Parathyroid adenoma (tissue), 2 donors: ENCODE results near the gene PCDHGA8.
"Not testable (repeated sequence)": the region's sequence is repeated elsewhere in the genome, so short reads cannot be mapped to it uniquely, and the experiment has no call there.

Source experiments
- H2AFZ ChIP-seq: fragments of 300-600 bp; sonication (generic); one replicate; pipeline ENCODE4 v1.7.0; 2017; ENCODE audit warnings: antibody characterized with exemption, mild to moderate bottlenecking
- H3K27ac ChIP-seq: fragments of 300-600 bp; sonication (generic); one replicate; pipeline ENCODE4 v1.7.0; 2017
- H3K27me3 ChIP-seq: fragments of 300-600 bp; sonication (generic); one replicate; pipeline ENCODE4 v1.7.0; 2017; ENCODE audit warnings: low read length; ENCODE audit not compliant: control insufficient read depth, insufficient read depth
- H3K36me3 ChIP-seq: fragments of 300-600 bp; sonication (generic); one replicate; pipeline ENCODE4 v1.7.0; 2017; ENCODE audit warnings: low read length; ENCODE audit not compliant: control insufficient read depth, insufficient read depth
- H3K4me1 ChIP-seq: fragments of 300-600 bp; sonication (generic); one replicate; pipeline ENCODE4 v1.7.0; 2017; ENCODE audit warnings: control low read depth
- H3K4me2 ChIP-seq: fragments of 300-600 bp; sonication (generic); one replicate; pipeline ENCODE4 v1.7.0; 2017; ENCODE audit warnings: low read length
- H3K4me3 ChIP-seq: fragments of 300-600 bp; sonication (generic); one replicate; pipeline ENCODE4 v1.7.0; 2017; ENCODE audit warnings: low read depth, low read length
- H3K79me2 ChIP-seq: fragments of 300-600 bp; sonication (generic); one replicate; pipeline ENCODE4 v1.7.0; 2017; ENCODE audit warnings: control low read depth
- H3K9ac ChIP-seq: fragments of 300-600 bp; sonication (generic); one replicate; pipeline ENCODE4 v1.7.0; 2017; ENCODE audit warnings: mild to moderate bottlenecking
- H3K9me3 ChIP-seq: fragments of 300-600 bp; sonication (generic); one replicate; pipeline ENCODE4 v1.7.0; 2017; ENCODE audit warnings: low read length; ENCODE audit not compliant: control insufficient read depth
- TF ChIP-seq, protein P1 (sequence below): fragments of 300-600 bp; sonication (generic); IDR thresholded peaks from one replicate; pipeline ENCODE4 v1.7.0; 2017; ENCODE audit warnings: antibody characterized with exemption, mild to moderate bottlenecking
- donor health status: primary hyperparathyroidism.

PCDHGA8 gene

GRCh38 chr5:141398608-141399007 is 6.2 kb downstream of the PCDHGA8 start:
- Histone ChIP-seq H3K4me2 (no peak overlapping the region), H3K9me3 (peaks cover 5% of the 10 kb centered on the region), H3K27me3 (no peaks in the 10 kb centered on the region), H3K27ac (no peak overlapping the region), H3K4me1 (no peaks in the 10 kb centered on the region), H3K79me2 (no peaks in the 10 kb centered on the region), H3K4me3 (no peak overlapping the region), H2AFZ (no peak overlapping the region), H3K9ac (no peak overlapping the region), H3K36me3 (no peaks in the 10 kb centered on the region)
- TF ChIP-seq, protein P1, sequence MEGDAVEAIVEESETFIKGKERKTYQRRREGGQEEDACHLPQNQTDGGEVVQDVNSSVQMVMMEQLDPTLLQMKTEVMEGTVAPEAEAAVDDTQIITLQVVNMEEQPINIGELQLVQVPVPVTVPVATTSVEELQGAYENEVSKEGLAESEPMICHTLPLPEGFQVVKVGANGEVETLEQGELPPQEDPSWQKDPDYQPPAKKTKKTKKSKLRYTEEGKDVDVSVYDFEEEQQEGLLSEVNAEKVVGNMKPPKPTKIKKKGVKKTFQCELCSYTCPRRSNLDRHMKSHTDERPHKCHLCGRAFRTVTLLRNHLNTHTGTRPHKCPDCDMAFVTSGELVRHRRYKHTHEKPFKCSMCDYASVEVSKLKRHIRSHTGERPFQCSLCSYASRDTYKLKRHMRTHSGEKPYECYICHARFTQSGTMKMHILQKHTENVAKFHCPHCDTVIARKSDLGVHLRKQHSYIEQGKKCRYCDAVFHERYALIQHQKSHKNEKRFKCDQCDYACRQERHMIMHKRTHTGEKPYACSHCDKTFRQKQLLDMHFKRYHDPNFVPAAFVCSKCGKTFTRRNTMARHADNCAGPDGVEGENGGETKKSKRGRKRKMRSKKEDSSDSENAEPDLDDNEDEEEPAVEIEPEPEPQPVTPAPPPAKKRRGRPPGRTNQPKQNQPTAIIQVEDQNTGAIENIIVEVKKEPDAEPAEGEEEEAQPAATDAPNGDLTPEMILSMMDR = no peak

- Histone ChIP-seq H3K4me1 (no peaks in the 10 kb centered on the region), H3K4me2 (no peak overlapping the region), H3K4me3 (no peak overlapping the region), H3K9me3 (peaks cover 9% of the 10 kb centered on the region), H3K9ac (no peak overlapping the region), H3K79me2 (no peaks in the 10 kb centered on the region), H3K27me3 (no peaks in the 10 kb centered on the region), H3K36me3 (no peaks in the 10 kb centered on the region), H2AFZ (no peak overlapping the region), H3K27ac (no peak overlapping the region)
- TF ChIP-seq, protein P1 = no peak
Measured at GRCh38 chr5:141399555-141400258, 7.3 kb downstream of the PCDHGA8 start.

DNA sequence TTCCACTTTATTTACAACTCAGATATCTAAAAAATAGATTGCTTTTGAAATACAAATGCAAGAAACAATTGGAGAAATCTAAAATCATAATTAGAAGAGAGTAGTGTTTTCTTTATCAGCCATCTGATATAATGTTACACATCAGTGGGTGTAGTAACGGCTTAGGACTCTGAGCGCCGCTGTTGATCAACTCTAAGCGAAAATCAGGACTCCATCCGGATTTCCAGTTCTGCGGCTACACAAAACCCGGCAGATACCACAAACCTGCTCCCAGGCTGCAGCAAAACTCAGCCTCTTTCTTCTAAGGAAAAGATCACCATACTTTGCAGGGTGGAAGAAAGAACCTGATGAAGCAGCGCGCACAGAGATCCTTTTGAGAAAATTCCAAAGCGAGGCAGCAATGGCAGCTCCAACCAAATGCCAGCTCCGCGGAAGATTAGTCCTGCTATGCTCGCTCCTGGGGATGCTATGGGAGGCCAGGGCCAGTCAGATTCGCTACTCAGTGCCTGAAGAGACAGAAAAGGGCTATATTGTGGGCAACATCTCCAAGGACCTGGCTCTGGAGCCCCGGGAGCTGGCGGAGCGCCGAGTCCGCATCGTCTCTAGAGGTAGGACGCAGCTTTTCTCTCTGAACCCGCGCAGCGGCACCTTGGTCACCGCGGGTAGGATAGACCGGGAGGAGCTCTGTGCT is 10.3 kb downstream of the PCDHGA8 start, which contains the start of gene PCDHGA9:
Gene PCDHGA9, plus strand, starts transcription at position 226 of the 691 bp plus-strand sequence. Its CDS starts 175 bp downstream, at position 401.
- no peak within 1 kb of the TSS for H3K4me3 ChIP-seq
- no peaks in the 10 kb centered on the region for H3K79me2 ChIP-seq
- H3K4me1 ChIP-seq = no peaks in the 10 kb centered on the region
- TF ChIP-seq, protein P1 = no peak
- H3K9ac ChIP-seq = no peak within 1 kb of the TSS
- H3K27me3 ChIP-seq = no peaks in the 10 kb centered on the region
- H2AFZ ChIP-seq = no peak within 1 kb of the TSS
- H3K4me2 ChIP-seq = peak within 1 kb of the TSS; percentile 17
- no peak within 1 kb of the TSS for H3K27ac ChIP-seq
- peaks cover 9% of the 10 kb centered on the region for H3K9me3 ChIP-seq
- H3K36me3 ChIP-seq = no peaks in the 10 kb centered on the region

DNA sequence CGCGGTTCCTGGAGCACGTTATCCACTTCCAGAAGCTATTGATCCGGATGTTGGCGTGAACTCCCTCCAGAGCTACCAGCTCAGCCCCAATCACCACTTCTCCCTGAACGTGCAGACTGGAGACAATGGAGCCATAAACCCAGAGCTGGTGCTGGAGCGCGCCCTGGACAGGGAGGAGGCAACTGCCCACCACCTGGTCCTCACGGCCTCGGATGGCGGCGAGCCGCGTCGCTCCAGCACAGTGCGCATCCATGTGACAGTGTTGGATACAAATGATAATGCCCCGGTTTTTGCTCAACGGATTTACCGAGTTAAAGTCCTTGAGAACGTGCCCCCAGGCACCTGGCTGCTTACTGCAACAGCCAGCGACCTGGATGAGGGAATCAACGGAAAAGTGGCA is 11.0 kb downstream of the PCDHGA8 start:
- H3K4me1 ChIP-seq = no peaks in the 10 kb centered on the region
- no peak overlapping the region for H3K9ac ChIP-seq
- no peaks in the 10 kb centered on the region for H3K79me2 ChIP-seq
- H3K36me3 ChIP-seq = no peaks in the 10 kb centered on the region
- TF ChIP-seq, protein P1 = no peak
- H3K9me3 ChIP-seq = peaks cover 9% of the 10 kb centered on the region
- no peak overlapping the region for H3K4me3 ChIP-seq
- H3K4me2 ChIP-seq = no peak overlapping the region
- no peak overlapping the region for H2AFZ ChIP-seq
- H3K27me3 ChIP-seq = no peaks in the 10 kb centered on the region
- no peak overlapping the region for H3K27ac ChIP-seq

GRCh38 chr5:141407790-141408505 is 15.5 kb downstream of the PCDHGA8 start, which contains the start of gene PCDHGB6:
PCDHGB6 (plus strand) TSS chr5:141408021; CDS start chr5:141408203, 182 bp downstream.
- H3K36me3 ChIP-seq, H3K4me2 ChIP-seq, H3K9ac ChIP-seq, H3K79me2 ChIP-seq, H3K27me3 ChIP-seq, H2AFZ ChIP-seq, H3K4me1 ChIP-seq, H3K27ac ChIP-seq: not testable (repeated sequence)
- Histone ChIP-seq H3K9me3 (peaks cover 10% of the 10 kb centered on the region), H3K4me3 (peak within 1 kb of the TSS; percentile 17)
